Measurements from ENCODE around the gene UMOD.
"Not testable (repeated sequence)": the region's sequence is repeated elsewhere in the genome, so short reads cannot be mapped to it uniquely, and the experiment has no call there.

UMOD gene

GRCh38 chr16:20363191-20363590 lies 10.7 kb upstream of the UMOD start:
- DNase-seq, result no peak

GRCh38 chr16:20359997-20360396 lies 7.5 kb upstream of the UMOD start:
- DNase-seq, result no peak

- no peak for DNase-seq
These were observed 2.7 kb upstream of the UMOD start for GRCh38 chr16:20355114-20355782.

GRCh38 chr16:20353379-20353778 lies 864 bp upstream of the UMOD start:
- no peak for DNase-seq

GRCh38 chr16:20349615-20350014 lies 2.9 kb downstream of the UMOD start:
- DNase-seq, result no peak

- DNase-seq, result no peak
These were observed 3.9 kb downstream of the UMOD start for GRCh38 chr16:20348365-20349185.

- no peak for DNase-seq
These were observed 4.7 kb downstream of the UMOD start for GRCh38 chr16:20347666-20348364.

GRCh38 chr16:20344611-20345010 lies 7.9 kb downstream of the UMOD start:
- DNase-seq, result no peak

GRCh38 chr16:20339744-20340143 lies 12.8 kb downstream of the UMOD start:
- no peak for DNase-seq

- no peak for DNase-seq
These were observed 15.6 kb downstream of the UMOD start for GRCh38 chr16:20336955-20337354.

GRCh38 chr16:20334396-20334795 lies 18.1 kb downstream of the UMOD start:
- no peak for DNase-seq

GRCh38 chr16:20333120-20333519 lies 19.4 kb downstream of the UMOD start:
- no peak for DNase-seq

GRCh38 chr16:20332411-20332810 lies 20.1 kb downstream of the UMOD start:
- DNase-seq, result no peak

- no peak for DNase-seq
These were observed 20.9 kb downstream of the UMOD start for GRCh38 chr16:20331635-20332034.

- no peak for DNase-seq
These were observed 22.9 kb downstream of the UMOD start for GRCh38 chr16:20329392-20330138.

- DNase-seq, result no peak
These were observed 25.0 kb downstream of the UMOD start, which contains the start of gene GP2 for GRCh38 chr16:20327444-20328041. Gene GP2 (minus strand): TSS chr16:20327513. CDS start chr16:20326431, 1,082 bp downstream.

GRCh38 chr16:20326321-20326720 lies 26.2 kb downstream of the UMOD start:
- no peak for DNase-seq

- no peak for DNase-seq
These were observed 27.5 kb downstream of the UMOD start for GRCh38 chr16:20325005-20325404.

GRCh38 chr16:20323591-20324117 lies 28.9 kb downstream of the UMOD start:
- DNase-seq, result no peak

- no peak for DNase-seq
These were observed 29.8 kb downstream of the UMOD start for GRCh38 chr16:20322696-20323095.

GRCh38 chr16:20321671-20322070 lies 30.8 kb downstream of the UMOD start:
- no peak for DNase-seq

GRCh38 chr16:20321051-20321450 lies 31.5 kb downstream of the UMOD start:
- not testable (repeated sequence) for DNase-seq
